HG03108 (cell line): ENCODE data around the gene PRC1.
"Not testable (repeated sequence)": the region's sequence is repeated elsewhere in the genome, so short reads cannot be mapped to it uniquely, and the experiment has no call there.

Experiments
- ATAC-seq: cut with Tn5 transposase; IDR thresholded peaks from one replicate; pipeline ENCODE4 v1.9.1; 2021; ENCODE audit warnings: moderate library complexity; ENCODE audit not compliant: unreplicated experiment

The PRC1 gene

GRCh38 chr15:90934949-90935751 lies 59.2 kb downstream of the PRC1 start, which contains the start of gene UNC45A:
TSS of gene UNC45A (plus strand) at chr15:90935285. CDS start at chr15:90935325, 40 bp downstream.
- peak; percentile 54 for ATAC-seq

DNA sequence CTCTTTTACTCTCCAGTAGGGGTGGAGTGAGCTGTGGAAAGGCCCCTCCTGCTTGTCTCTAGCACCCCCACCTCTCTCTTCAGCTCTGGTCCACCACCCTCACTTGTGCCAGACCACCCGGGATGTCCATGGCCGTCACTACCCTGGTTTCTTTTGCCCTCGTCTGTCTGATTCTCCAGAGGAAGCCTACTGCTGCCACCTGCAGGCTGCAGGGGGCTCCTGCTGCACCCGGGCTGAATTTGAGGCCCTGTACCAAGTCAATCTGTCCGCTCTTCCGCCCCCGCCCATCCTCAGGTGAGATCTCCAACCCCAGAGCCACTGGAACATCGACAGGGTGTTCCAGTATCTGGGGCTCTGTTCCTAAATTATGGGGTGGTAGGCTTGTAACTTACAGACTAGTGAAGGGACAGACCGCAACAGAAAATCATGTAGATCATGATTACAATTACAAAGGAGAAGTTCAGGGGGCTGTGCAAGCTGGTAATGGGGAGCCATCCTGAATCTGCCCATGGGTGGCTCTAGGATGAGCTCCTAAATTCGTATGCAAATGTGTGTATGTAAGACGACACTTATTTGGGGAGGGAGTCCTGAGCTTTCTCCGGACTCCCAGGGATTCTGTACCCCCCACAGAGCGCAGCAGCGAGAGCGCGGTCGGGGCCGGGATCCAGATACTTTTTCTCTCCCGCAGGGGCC lies 59.9 kb downstream of the PRC1 start:
- peak; percentile 27 for ATAC-seq

- no peak for ATAC-seq
Observed at GRCh38 chr15:90933301-90933700, 61.0 kb downstream of the PRC1 start.

DNA sequence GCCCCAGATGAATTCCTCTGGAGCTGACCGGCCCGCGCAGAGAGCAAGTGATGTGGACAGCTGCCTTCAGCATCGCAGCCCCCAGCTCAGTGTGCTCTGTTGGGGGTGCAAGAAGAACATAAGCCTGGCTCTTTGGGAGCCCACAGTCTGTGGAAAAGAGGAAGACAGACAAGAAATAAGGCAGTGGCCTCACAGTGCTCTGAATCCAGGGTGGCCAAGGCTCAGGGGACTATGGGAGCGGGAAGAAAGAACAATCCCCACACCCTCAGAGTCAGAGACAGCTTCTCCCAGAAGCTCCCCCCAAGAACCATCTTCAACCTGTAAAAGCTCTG lies 61.7 kb downstream of the PRC1 start:
- ATAC-seq, result no peak

- ATAC-seq, result peak; percentile 43
Observed at GRCh38 chr15:90931828-90932659, 62.3 kb downstream of the PRC1 start, which contains the start of gene HDDC3. TSS of gene HDDC3 (minus strand) at chr15:90932549. CDS start at chr15:90932540, 9 bp downstream.

DNA sequence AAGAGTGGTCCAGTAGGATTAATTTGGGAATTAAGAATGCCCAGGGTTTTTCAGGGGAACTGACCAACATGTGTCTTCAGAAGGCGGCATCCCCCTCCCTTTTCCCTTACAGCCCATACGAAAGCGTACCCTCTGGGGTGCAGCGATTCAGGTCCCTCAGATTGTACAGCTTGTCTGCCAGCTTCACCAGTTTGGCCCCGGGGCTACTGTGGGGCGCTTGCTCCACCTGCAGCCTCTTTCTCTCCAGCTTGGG lies 62.8 kb downstream of the PRC1 start:
- ATAC-seq, result no peak

GRCh38 chr15:90930861-90931574 lies 63.3 kb downstream of the PRC1 start:
- no peak for ATAC-seq

DNA sequence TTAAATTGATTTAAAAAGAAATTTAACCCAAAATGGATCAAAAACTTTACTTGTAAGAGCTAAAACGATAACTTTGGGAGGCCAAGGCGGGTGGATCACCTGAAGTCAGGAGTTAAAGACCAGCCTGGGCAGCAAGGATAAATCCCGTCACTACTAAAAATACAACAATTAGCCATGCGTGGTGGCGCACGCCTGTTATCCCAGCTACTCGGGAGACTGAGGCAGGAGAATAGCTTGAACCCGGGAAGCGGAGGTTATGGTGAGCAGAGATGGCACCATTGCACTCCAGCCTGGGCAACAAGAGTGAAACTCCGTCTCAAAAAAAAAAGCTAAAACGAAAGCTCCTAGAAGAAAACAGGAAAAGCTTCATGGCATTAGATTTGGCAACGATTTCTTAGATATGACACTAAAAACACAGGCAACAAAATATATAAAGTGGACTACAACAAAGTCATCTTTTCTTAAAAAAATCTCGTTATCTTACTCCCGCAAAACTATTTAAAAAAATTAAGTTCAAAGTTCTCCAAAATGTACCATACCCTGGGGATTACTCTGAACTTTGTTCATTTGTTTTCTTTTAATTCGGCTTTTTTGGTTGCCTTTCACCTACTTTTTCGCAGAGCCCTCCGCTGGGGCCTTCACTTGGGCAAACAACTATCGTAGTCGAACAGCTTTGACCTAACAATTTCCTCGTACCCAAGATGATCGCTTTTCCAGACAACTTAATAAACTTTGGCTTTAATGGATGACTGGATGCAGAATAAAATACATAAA lies 64.9 kb downstream of the PRC1 start:
- ATAC-seq, result no peak

GRCh38 chr15:90928106-90928505 lies 66.2 kb downstream of the PRC1 start:
- not testable (repeated sequence) for ATAC-seq

GRCh38 chr15:90926766-90927165 lies 67.6 kb downstream of the PRC1 start:
- ATAC-seq, result not testable (repeated sequence)

DNA sequence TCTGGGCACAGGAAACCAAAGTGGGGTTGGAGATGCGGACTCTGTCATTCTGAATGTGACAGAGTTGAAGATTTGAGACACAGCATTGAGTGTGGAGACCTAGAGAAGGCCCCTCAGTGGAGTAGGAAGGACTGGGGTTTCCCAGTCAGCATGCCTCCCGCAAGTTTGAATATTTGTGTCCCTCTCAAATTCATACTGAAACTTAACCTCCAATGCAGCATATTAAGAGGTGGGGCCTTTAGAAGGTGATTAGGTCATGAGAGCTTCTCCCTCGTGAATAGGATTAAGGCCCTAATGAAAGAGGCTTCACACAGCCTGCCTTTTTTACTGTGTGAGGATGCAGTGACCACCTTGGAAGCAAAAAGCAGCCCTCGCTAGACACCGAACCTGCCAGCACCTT lies 70.0 kb downstream of the PRC1 start:
- peak; percentile 55 for ATAC-seq

DNA sequence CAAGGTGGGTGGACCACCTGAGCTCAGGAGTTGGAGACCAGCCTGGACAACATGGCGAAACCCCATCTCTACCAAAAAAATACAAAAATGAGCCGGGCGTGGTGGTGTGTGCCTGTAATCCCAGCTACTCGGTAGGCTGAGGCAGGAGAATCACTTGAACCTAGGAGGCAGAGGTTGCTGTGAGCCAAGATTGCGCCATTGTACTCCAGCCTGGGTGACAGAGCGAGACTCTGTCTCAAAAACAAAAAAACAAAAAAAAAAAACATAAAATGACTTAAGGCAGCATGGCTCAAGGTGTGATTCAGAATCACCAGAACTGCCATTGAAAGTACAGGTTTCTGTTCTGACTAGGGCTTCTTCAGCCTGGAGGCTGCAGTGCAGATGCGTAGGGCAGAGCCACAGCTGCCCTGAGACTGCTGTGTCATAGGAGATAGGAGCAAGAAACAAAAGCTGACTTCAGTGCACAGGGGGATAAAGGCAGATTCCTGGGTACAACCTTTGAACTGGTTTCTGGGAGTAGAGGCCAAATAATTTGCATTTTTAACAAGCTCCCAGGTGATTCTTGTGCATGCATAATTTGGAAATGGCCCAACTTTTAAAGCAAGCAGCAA lies 71.5 kb downstream of the PRC1 start:
- peak; percentile 68 for ATAC-seq

- no peak for ATAC-seq
Observed at GRCh38 chr15:90921887-90922286, 72.4 kb downstream of the PRC1 start.

- ATAC-seq, result no peak
Observed at GRCh38 chr15:90918835-90919234, 75.5 kb downstream of the PRC1 start.

DNA sequence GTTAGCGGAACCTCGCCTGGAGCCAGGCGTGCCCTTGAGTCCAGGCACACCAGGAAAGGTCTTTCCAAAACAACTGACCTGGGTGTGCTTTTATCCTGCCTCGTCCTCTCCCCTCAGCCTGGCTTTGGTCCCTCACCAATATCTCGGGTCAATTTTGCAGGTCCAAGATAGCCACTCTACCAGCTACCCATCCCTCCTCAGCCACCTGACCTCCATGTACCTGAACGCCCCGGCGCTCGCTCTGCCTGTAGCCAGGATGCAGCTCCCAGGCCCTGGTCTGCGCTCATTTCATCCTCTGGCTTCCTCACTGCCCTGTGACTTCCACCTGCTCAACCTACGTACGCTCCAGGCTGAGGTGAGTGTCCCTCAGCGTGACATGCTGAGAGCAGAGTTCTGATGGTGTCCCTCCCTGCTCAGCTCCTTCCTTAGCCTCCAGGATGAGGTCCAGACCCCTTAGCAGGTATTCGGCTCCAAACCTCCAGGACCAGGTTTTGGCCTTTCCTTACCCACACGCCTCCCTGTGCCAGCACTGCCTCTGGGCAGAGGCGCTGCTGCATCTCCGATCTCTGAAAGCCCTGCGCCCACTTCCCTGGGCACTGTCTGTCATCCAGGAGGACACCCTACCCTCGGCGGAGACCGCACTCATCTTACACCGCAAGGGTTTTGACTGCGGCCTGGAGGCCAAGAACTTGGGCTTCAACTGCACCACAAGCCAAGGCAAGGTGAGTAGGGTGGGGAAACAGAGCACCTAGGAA lies 76.1 kb downstream of the PRC1 start:
- ATAC-seq, result no peak

DNA sequence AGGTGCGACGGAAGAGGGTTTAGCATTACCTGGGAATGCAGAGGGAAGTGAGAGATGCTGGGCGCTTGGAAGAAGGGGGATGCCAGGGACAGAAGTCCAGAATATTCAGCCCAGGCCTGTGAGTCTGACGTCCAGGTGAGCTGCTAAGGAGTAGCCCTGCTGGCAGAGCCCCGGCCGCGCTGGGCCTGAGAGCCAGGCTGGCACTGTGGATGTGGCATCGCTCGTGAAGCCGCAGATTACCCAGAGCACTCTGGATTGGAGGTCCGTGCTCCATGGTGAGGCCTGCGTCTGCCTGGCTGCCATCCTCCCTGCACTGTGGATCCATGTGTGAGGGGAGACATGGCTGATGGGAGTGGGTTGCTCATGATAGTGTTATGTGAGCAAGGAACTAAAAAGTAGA lies 76.8 kb downstream of the PRC1 start:
- no peak for ATAC-seq

DNA sequence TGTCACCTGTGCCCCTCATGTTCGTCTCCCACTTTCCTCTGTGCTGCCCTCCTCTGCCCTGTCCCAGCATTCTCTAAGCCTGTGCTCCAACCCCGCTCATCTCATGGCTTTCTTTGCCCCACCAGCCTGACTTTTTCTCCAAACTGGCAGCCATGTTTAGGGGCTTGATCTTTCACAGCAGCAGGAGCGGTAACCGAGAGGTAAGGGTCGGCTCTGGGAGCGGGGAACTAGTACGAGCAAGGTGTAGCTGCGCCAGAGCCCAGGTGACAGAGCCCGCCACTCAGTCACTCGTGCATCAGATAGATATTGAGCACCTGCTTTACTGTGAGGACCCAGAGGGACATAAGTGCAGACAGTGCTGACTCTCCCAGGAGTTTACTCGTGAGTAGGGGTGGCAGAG lies 77.9 kb downstream of the PRC1 start:
- ATAC-seq, result no peak
